OCI-LY1 (cell line): ENCODE results near the gene RNASEH2B.

ENCODE experiments used
- H2AFZ ChIP-seq: fragments of 200-600 bp; sonication (generic), shearing (Covaris generic); 2 replicates; pipeline ENCODE4 v1.6.0; 2014; ENCODE audit warnings: antibody characterized with exemption, mild to moderate bottlenecking, low read length
- H3F3A ChIP-seq: fragments of 200-600 bp; sonication (generic), shearing (Covaris generic); 2 replicates; pipeline ENCODE4 v1.6.0; 2014; ENCODE audit warnings: mild to moderate bottlenecking, antibody characterized with exemption, low read length, moderate library complexity; ENCODE audit not compliant: insufficient read depth
- H3K27ac ChIP-seq: fragments of 200-600 bp; sonication (generic); 2 replicates; pipeline ENCODE4 v1.5.1; 2014; ENCODE audit warnings: low read length, mixed run types, mild to moderate bottlenecking, low read depth; ENCODE audit not compliant: poor library complexity, severe bottlenecking
- H3K27me3 ChIP-seq: fragments of 200-600 bp; sonication (generic); 2 replicates; pipeline ENCODE4 v1.6.0; 2014; ENCODE audit warnings: antibody characterized with exemption, mild to moderate bottlenecking, low read length, moderate library complexity; ENCODE audit not compliant: insufficient read depth
- H3K36me3 ChIP-seq: fragments of 200-600 bp; sonication (generic); 2 replicates; pipeline ENCODE4 v1.6.1; 2014; ENCODE audit warnings: mild to moderate bottlenecking, antibody characterized with exemption, low read length, moderate library complexity, mixed read lengths; ENCODE audit not compliant: insufficient read depth
- H3K4me1 ChIP-seq: fragments of 200-600 bp; sonication (generic); 2 replicates; pipeline ENCODE4 v1.5.1; 2014; ENCODE audit warnings: mild to moderate bottlenecking, low read length, moderate library complexity; ENCODE audit not compliant: insufficient read depth, severe bottlenecking
- H3K4me2 ChIP-seq: fragments of 200-600 bp; sonication (generic), shearing (Covaris generic); 2 replicates; pipeline ENCODE4 v1.6.1; 2014; ENCODE audit warnings: low read length
- H3K4me3 ChIP-seq: fragments of 200-600 bp; sonication (generic); 2 replicates; pipeline ENCODE4 v1.5.1; 2014; ENCODE audit warnings: low read length, low read depth, mild to moderate bottlenecking, mixed read lengths; ENCODE audit not compliant: poor library complexity, severe bottlenecking
- H3K79me2 ChIP-seq: fragments of 200-600 bp; shearing (Covaris generic); 2 replicates; pipeline ENCODE4 v1.6.1; 2016; ENCODE audit warnings: mixed run types, low read length, mixed read lengths; ENCODE audit not compliant: insufficient read depth
- H3K9ac ChIP-seq: fragments of 200-600 bp; sonication (generic), shearing (Covaris generic); 2 replicates; pipeline ENCODE4 v1.6.1; 2014; ENCODE audit warnings: mild to moderate bottlenecking, low read length, mixed read lengths
- H3K9me2 ChIP-seq: fragments of 200-600 bp; sonication (generic), shearing (Covaris generic); 2 replicates; pipeline ENCODE4 v1.6.1; 2014; ENCODE audit warnings: low read depth, mild to moderate bottlenecking, low read length, mixed read lengths
- H3K9me3 ChIP-seq: fragments of 200-600 bp; shearing (Covaris generic); 2 replicates; pipeline ENCODE4 v1.6.1; 2014; ENCODE audit warnings: low read length, mixed read lengths
- H4K20me1 ChIP-seq: fragments of 200-600 bp; sonication (generic), shearing (Covaris generic); 2 replicates; pipeline ENCODE4 v1.6.0; 2016; ENCODE audit warnings: mild to moderate bottlenecking, low read length; ENCODE audit not compliant: insufficient read depth
- EZH2 ChIP-seq: fragments of 200-600 bp; sonication (generic), shearing (Covaris generic); IDR thresholded peaks from 2 replicates; pipeline ENCODE4 v1.8.0; 2017; ENCODE audit warnings: borderline replicate concordance, mixed run types, mild to moderate bottlenecking, antibody characterized with exemption, low read length, moderate library complexity, mixed read lengths
- TF ChIP-seq, protein P1 (sequence below): fragments of 200-600 bp; sonication (generic), shearing (Covaris generic); IDR thresholded peaks from 2 replicates; pipeline ENCODE4 v1.5.1; 2017; ENCODE audit warnings: mild to moderate bottlenecking, antibody characterized with exemption, low read length, moderate library complexity, mixed read lengths

The RNASEH2B gene

DNA sequence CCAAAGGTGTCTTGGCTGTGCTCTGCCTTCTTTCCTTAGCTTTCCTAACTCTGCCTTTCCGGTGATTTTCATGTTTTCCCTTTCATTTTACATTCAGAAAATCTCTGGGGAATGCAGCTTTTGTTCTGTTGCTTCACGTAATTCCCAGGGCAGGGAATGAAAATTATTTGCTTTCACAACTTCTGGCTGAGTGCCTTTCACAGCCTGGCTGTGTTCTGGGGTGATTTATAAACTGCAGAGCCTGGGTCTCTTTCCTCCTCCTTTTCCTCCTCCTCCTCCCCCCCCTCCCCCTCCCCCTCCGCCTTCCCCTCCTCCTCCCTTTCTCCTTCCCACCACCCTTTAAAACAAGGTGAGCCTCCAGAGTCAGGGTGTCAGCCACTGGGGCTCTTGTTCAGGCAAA, 84.3 kb downstream of the RNASEH2B start:
- H3K36me3 ChIP-seq = no peaks in the 10 kb centered on the region
- H3K4me1 ChIP-seq = no peaks in the 10 kb centered on the region
- no peak overlapping the region for H3K27ac ChIP-seq
- no peak overlapping the region for H2AFZ ChIP-seq
- no peak overlapping the region for H3K4me3 ChIP-seq
- H3K9me2 ChIP-seq = no peaks in the 10 kb centered on the region
- H3K27me3 ChIP-seq = no peaks in the 10 kb centered on the region
- TF ChIP-seq EZH2 = no peak
- TF ChIP-seq, protein P1, sequence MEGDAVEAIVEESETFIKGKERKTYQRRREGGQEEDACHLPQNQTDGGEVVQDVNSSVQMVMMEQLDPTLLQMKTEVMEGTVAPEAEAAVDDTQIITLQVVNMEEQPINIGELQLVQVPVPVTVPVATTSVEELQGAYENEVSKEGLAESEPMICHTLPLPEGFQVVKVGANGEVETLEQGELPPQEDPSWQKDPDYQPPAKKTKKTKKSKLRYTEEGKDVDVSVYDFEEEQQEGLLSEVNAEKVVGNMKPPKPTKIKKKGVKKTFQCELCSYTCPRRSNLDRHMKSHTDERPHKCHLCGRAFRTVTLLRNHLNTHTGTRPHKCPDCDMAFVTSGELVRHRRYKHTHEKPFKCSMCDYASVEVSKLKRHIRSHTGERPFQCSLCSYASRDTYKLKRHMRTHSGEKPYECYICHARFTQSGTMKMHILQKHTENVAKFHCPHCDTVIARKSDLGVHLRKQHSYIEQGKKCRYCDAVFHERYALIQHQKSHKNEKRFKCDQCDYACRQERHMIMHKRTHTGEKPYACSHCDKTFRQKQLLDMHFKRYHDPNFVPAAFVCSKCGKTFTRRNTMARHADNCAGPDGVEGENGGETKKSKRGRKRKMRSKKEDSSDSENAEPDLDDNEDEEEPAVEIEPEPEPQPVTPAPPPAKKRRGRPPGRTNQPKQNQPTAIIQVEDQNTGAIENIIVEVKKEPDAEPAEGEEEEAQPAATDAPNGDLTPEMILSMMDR = no peak
- H3K79me2 ChIP-seq = no peaks in the 10 kb centered on the region
- no peaks in the 10 kb centered on the region for H3K9me3 ChIP-seq
- no peak overlapping the region for H3K4me2 ChIP-seq
- H4K20me1 ChIP-seq = no peaks in the 10 kb centered on the region
- no peaks in the 10 kb centered on the region for H3F3A ChIP-seq
- no peak overlapping the region for H3K9ac ChIP-seq

DNA sequence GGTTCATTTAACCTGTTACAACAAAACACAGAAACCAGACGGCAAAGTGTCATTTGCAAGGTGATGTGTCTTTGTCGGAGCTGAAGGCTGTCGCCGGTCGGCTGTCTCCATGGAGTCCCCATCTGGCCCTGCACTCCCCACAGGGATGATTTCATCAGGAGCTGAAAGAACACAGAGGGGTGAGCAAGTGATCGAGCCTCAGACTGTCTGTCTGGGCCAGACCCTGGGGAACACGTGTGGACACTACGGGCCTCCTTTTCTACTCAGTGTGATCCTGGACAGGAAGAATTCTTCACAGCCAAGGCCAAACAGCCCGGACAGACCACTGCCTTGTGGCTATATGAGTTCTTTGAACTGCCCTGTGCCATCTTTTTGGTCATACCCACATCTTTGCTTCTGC, 85.1 kb downstream of the RNASEH2B start:
- TF ChIP-seq EZH2 = no peak
- TF ChIP-seq, protein P1 = no peak
- no peaks in the 10 kb centered on the region for H3F3A ChIP-seq
- no peak overlapping the region for H3K4me3 ChIP-seq
- H3K79me2 ChIP-seq = no peaks in the 10 kb centered on the region
- no peak overlapping the region for H3K9ac ChIP-seq
- no peaks in the 10 kb centered on the region for H3K36me3 ChIP-seq
- no peaks in the 10 kb centered on the region for H4K20me1 ChIP-seq
- no peak overlapping the region for H3K4me2 ChIP-seq
- H3K9me2 ChIP-seq = no peaks in the 10 kb centered on the region
- peaks cover 1% of the 10 kb centered on the region; the same call in 1 of the 2 replicates for H3K27me3 ChIP-seq
- no peak overlapping the region for H3K27ac ChIP-seq
- H2AFZ ChIP-seq = no peak overlapping the region
- no peaks in the 10 kb centered on the region for H3K4me1 ChIP-seq
- H3K9me3 ChIP-seq = no peaks in the 10 kb centered on the region

DNA sequence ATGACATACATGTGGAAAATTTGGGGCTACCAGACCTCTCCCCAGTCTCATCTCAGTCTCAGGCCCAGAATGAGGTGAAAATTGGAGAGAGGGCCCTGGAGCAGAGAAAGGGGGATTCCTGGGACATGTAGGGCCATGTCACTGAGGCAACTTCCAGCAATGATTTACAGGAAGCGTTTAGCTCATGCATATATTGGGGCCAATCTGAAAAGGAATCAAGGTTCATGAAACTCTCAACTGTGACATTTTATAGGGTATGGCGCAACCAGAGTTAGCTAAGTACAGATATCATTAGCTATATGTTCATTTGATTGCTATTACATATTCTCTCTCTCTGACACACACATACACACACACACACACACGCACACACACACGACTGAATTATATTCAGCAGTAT, 86.3 kb downstream of the RNASEH2B start:
- no peak overlapping the region for H3K4me2 ChIP-seq
- H3K27me3 ChIP-seq = peaks cover 4% of the 10 kb centered on the region; the same call in 1 of the 2 replicates
- TF ChIP-seq, protein P1 = no peak
- H3K79me2 ChIP-seq = no peaks in the 10 kb centered on the region
- no peaks in the 10 kb centered on the region for H3K36me3 ChIP-seq
- no peak overlapping the region for H3K9ac ChIP-seq
- no peak overlapping the region for H3K27ac ChIP-seq
- H3F3A ChIP-seq = no peaks in the 10 kb centered on the region
- no peaks in the 10 kb centered on the region for H3K9me2 ChIP-seq
- no peak overlapping the region for H3K4me3 ChIP-seq
- no peaks in the 10 kb centered on the region for H3K9me3 ChIP-seq
- no peaks in the 10 kb centered on the region for H4K20me1 ChIP-seq
- H3K4me1 ChIP-seq = no peaks in the 10 kb centered on the region
- H2AFZ ChIP-seq = no peak overlapping the region
